ENCODE measurements around the gene CYB561D2. TPM values are rescaled to one million over a fixed set of nuclear protein-coding genes. Genes with fewer than 3 reads are reported as not detected.

CYB561D2 gene
- polyA plus RNA-seq, 1 donor from 2014 or later, result 21.2 TPM

GRCh38 chr3:50323614-50324199 lies 27.0 kb upstream of the CYB561D2 start:
- Histone ChIP-seq H4K20me1 (ENCODE audit: insufficient read depth) (no peaks in the 10 kb centered on the region), H3K27ac (ENCODE audit: low read length) (no peak overlapping the region), H3K4me3 (ENCODE audit: low read length) (no peak overlapping the region), H3K36me3 (ENCODE audit: insufficient read depth, low read length) (no peaks in the 10 kb centered on the region), H3K79me2 (replicated peaks; ENCODE audit: insufficient read depth, low read length) (peaks cover 32% of the 10 kb centered on the region), H3K9me2 (ENCODE audit: insufficient read depth, low read length) (no peaks in the 10 kb centered on the region), H3K4me2 (ENCODE audit: low read length) (no peak overlapping the region), H2AFZ (ENCODE audit: low read depth, low read length) (no peak overlapping the region), H3F3A (ENCODE audit: insufficient read depth, low read length, poor library complexity, severe bottlenecking) (no peaks in the 10 kb centered on the region), H3K27me3 (ENCODE audit: insufficient read depth, low read depth, low read length) (no peaks in the 10 kb centered on the region), H3K9me3 (ENCODE audit: low read length) (no peaks in the 10 kb centered on the region), H3K9ac (ENCODE audit: low read length) (no peak overlapping the region)
- TF ChIP-seq RAD21 (conservative IDR thresholded peaks at IDR 0.05) (no peak), MXI1 (conservative IDR thresholded peaks at IDR 0.05; ENCODE audit: poor library complexity, severe bottlenecking) (no peak), REST (IDR thresholded peaks at IDR 0.05; ENCODE audit: borderline replicate concordance) (no peak), EP300 (conservative IDR thresholded peaks at IDR 0.05; ENCODE audit: poor library complexity, severe bottlenecking) (no peak), POLR2AphosphoS5 (IDR thresholded peaks at IDR 0.05) (no peak), CTCF (IDR thresholded peaks at IDR 0.05; ENCODE audit: poor library complexity, severe bottlenecking) (no peak), SMC3 (conservative IDR thresholded peaks at IDR 0.05; ENCODE audit: poor library complexity) (no peak), EZH2 (IDR thresholded peaks at IDR 0.05; ENCODE audit: borderline replicate concordance, insufficient read depth, low read length, poor library complexity, severe bottlenecking) (no peak), TAF1 (IDR thresholded peaks at IDR 0.05; ENCODE audit: low read depth) (no peak)

- H3K9ac ChIP-seq (ENCODE audit: low read length), result no peak overlapping the region
- peaks cover 25% of the 10 kb centered on the region for H3K79me2 ChIP-seq (replicated peaks; ENCODE audit: insufficient read depth, low read length)
- H3K4me2 ChIP-seq (ENCODE audit: low read length), result no peak overlapping the region
- no peaks in the 10 kb centered on the region for H3K9me2 ChIP-seq (ENCODE audit: insufficient read depth, low read length)
- H3K27ac ChIP-seq (ENCODE audit: low read length), result no peak overlapping the region
- H2AFZ ChIP-seq (ENCODE audit: low read depth, low read length), result no peak overlapping the region
- H3F3A ChIP-seq (ENCODE audit: insufficient read depth, low read length, poor library complexity, severe bottlenecking), result no peaks in the 10 kb centered on the region
- H4K20me1 ChIP-seq (ENCODE audit: insufficient read depth), result no peaks in the 10 kb centered on the region
- H3K9me3 ChIP-seq (ENCODE audit: low read length), result no peaks in the 10 kb centered on the region
- no peaks in the 10 kb centered on the region for H3K27me3 ChIP-seq (ENCODE audit: insufficient read depth, low read depth, low read length)
- H3K36me3 ChIP-seq (ENCODE audit: insufficient read depth, low read length), result no peaks in the 10 kb centered on the region
- no peak overlapping the region for H3K4me3 ChIP-seq (ENCODE audit: low read length)
- peak; percentile 63 for TF ChIP-seq RAD21 (conservative IDR thresholded peaks at IDR 0.05)
- no peak for TF ChIP-seq POLR2AphosphoS5 (IDR thresholded peaks at IDR 0.05)
- peak; percentile 25 for TF ChIP-seq MXI1 (conservative IDR thresholded peaks at IDR 0.05; ENCODE audit: poor library complexity, severe bottlenecking)
- peak; percentile 73 for TF ChIP-seq SMC3 (conservative IDR thresholded peaks at IDR 0.05; ENCODE audit: poor library complexity)
- TF ChIP-seq EP300 (conservative IDR thresholded peaks at IDR 0.05; ENCODE audit: poor library complexity, severe bottlenecking), result no peak
- TF ChIP-seq CTCF (IDR thresholded peaks at IDR 0.05; ENCODE audit: poor library complexity, severe bottlenecking), result peak; percentile 76
- TF ChIP-seq REST (IDR thresholded peaks at IDR 0.05; ENCODE audit: borderline replicate concordance), result no peak
Observed at GRCh38 chr3:50324351-50325112, 26.1 kb upstream of the CYB561D2 start.

Measured in neural cell (in vitro differentiated cells).